ENCODE measurements around the gene COX7B2. TPM values are rescaled to one million over a fixed set of nuclear protein-coding genes. Genes with fewer than 3 reads are reported as not detected.

The COX7B2 gene
- total RNA-seq, 1 donor from 2014 or later, result not detected

DNA sequence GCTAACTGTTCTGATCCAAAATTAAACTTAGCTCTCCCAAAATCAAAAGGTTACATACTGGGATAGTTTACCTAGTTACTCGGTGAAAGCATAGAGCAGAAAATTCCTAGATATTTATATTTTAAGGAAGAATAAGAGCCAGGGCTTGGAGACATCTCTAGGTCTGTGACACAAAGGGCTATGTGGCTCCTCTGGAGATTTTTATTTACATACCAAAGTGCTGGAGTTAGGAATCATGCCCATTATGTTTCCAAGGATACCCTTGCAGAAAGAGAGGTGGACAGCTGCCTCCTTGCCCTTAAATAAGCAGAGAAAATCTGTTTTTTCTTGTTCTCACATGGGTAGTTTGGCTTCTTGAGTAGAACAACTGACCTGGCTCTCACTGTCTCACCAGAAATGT, 9.0 kb downstream of the COX7B2 start:
- TF ChIP-seq EZH2phosphoT487 (IDR thresholded peaks at IDR 0.05), result no peak
- TF ChIP-seq, protein P1, sequence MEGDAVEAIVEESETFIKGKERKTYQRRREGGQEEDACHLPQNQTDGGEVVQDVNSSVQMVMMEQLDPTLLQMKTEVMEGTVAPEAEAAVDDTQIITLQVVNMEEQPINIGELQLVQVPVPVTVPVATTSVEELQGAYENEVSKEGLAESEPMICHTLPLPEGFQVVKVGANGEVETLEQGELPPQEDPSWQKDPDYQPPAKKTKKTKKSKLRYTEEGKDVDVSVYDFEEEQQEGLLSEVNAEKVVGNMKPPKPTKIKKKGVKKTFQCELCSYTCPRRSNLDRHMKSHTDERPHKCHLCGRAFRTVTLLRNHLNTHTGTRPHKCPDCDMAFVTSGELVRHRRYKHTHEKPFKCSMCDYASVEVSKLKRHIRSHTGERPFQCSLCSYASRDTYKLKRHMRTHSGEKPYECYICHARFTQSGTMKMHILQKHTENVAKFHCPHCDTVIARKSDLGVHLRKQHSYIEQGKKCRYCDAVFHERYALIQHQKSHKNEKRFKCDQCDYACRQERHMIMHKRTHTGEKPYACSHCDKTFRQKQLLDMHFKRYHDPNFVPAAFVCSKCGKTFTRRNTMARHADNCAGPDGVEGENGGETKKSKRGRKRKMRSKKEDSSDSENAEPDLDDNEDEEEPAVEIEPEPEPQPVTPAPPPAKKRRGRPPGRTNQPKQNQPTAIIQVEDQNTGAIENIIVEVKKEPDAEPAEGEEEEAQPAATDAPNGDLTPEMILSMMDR (IDR thresholded peaks at IDR 0.05), result no peak
- TF ChIP-seq EZH2 (IDR thresholded peaks at IDR 0.05), result no peak
- no peaks in the 10 kb centered on the region for H3K36me3 ChIP-seq
- H3F3A ChIP-seq (ENCODE audit: low read depth), result no peaks in the 10 kb centered on the region
- no peak overlapping the region for H3K9ac ChIP-seq
- H3K36me3 Mint-ChIP-seq, result no peaks in the 10 kb centered on the region
- H3K27ac Mint-ChIP-seq, result no peak overlapping the region
- H3K9me3 ChIP-seq (ENCODE audit: low read depth), result no peaks in the 10 kb centered on the region
- no peaks in the 10 kb centered on the region for H3K4me1 Mint-ChIP-seq
- no peak overlapping the region for H2AFZ ChIP-seq (replicated peaks)
- no peaks in the 10 kb centered on the region for H3K79me2 ChIP-seq (ENCODE audit: low read depth)
- H3K4me2 ChIP-seq, result no peak overlapping the region
- no peak overlapping the region for H3K27ac ChIP-seq
- DNase-seq (ENCODE audit: low spot score), result no peak
- H3K27me3 Mint-ChIP-seq (ENCODE audit: insufficient read depth, low read depth), result peaks cover 2% of the 10 kb centered on the region
- no peak overlapping the region for H3K4me3 Mint-ChIP-seq
- H4K20me1 ChIP-seq (ENCODE audit: low read depth), result no peaks in the 10 kb centered on the region
- no peaks in the 10 kb centered on the region for H3K27me3 ChIP-seq
- H3K4me1 ChIP-seq, result no peaks in the 10 kb centered on the region
- no peaks in the 10 kb centered on the region for H3K9me3 Mint-ChIP-seq
- H3K4me3 ChIP-seq, result no peak overlapping the region

DNA sequence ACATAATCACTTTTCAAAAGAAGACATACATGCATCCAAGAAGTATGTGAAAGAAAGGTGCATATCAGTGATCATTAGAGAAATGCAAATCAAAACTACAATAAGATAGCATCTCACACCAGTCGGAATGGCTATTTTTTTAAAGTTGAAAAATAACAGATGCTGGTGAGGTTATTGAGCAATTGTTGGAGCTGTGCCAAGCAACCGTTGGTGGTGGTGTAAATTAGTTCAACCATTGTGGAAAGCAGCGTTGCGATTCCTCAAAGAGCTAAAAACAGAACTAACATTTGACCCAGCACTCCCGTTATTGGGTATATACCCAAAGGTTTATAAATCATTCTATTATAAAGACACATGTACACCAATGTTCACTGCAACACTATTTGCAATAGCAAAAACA, 14.2 kb downstream of the COX7B2 start:
- DNase-seq (ENCODE audit: low spot score), result no peak
- TF ChIP-seq, protein P1 (IDR thresholded peaks at IDR 0.05), result no peak
- Histone ChIP-seq H3F3A (ENCODE audit: low read depth) (no peaks in the 10 kb centered on the region), H3K79me2 (ENCODE audit: low read depth) (no peaks in the 10 kb centered on the region), H3K9ac (no peak overlapping the region), H3K27ac (no peak overlapping the region), H2AFZ (replicated peaks) (no peak overlapping the region), H3K4me2 (no peak overlapping the region), H4K20me1 (ENCODE audit: low read depth) (no peaks in the 10 kb centered on the region), H3K27me3 (no peaks in the 10 kb centered on the region), H3K4me3 (no peak overlapping the region), H3K4me1 (no peaks in the 10 kb centered on the region), H3K9me3 (ENCODE audit: low read depth) (no peaks in the 10 kb centered on the region), H3K36me3 (no peaks in the 10 kb centered on the region)
- Mint-ChIP-seq H3K4me1 (no peaks in the 10 kb centered on the region), H3K27me3 (ENCODE audit: insufficient read depth, low read depth) (peaks cover 3% of the 10 kb centered on the region), H3K9me3 (no peaks in the 10 kb centered on the region), H3K27ac (no peak overlapping the region), H3K36me3 (no peaks in the 10 kb centered on the region), H3K4me3 (no peak overlapping the region)

DNA sequence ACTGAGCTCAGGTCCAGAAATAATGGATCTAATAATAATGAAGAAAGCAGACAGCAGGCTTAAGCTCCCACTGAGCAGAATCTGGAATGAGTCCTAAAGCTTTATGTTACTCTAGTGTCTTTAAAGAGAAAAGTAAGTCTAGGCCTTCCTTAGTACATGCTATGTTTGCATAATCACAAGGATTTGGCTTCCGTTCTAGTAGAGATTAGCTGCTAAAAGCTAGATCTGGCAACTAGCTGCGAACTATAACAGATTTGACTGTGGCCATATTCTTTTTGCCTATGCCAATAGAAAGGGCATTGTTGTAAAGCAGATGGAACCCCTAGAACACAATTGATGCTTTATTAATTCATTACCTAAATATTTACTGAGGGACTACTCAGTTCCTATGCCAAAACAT, 19.0 kb downstream of the COX7B2 start:
- H2AFZ ChIP-seq (replicated peaks), result no peak overlapping the region
- H3K4me3 ChIP-seq, result no peak overlapping the region
- DNase-seq (ENCODE audit: low spot score), result no peak
- no peak overlapping the region for H3K27ac ChIP-seq
- H3F3A ChIP-seq (ENCODE audit: low read depth), result no peaks in the 10 kb centered on the region
- no peaks in the 10 kb centered on the region for H3K79me2 ChIP-seq (ENCODE audit: low read depth)
- no peaks in the 10 kb centered on the region for H3K27me3 ChIP-seq
- Mint-ChIP-seq H3K4me1 (no peaks in the 10 kb centered on the region), H3K27me3 (ENCODE audit: insufficient read depth, low read depth) (peaks cover 2% of the 10 kb centered on the region), H3K36me3 (no peaks in the 10 kb centered on the region), H3K9me3 (no peaks in the 10 kb centered on the region), H3K4me3 (no peak overlapping the region), H3K27ac (no peak overlapping the region)
- H3K36me3 ChIP-seq, result no peaks in the 10 kb centered on the region
- H3K4me2 ChIP-seq, result no peak overlapping the region
- TF ChIP-seq EZH2phosphoT487 (IDR thresholded peaks at IDR 0.05) (no peak), EZH2 (IDR thresholded peaks at IDR 0.05) (no peak)
- TF ChIP-seq, protein P1 (IDR thresholded peaks at IDR 0.05), result no peak
- no peaks in the 10 kb centered on the region for H3K4me1 ChIP-seq
- no peaks in the 10 kb centered on the region for H3K9me3 ChIP-seq (ENCODE audit: low read depth)
- H3K9ac ChIP-seq, result no peak overlapping the region
- no peaks in the 10 kb centered on the region for H4K20me1 ChIP-seq (ENCODE audit: low read depth)

DNA sequence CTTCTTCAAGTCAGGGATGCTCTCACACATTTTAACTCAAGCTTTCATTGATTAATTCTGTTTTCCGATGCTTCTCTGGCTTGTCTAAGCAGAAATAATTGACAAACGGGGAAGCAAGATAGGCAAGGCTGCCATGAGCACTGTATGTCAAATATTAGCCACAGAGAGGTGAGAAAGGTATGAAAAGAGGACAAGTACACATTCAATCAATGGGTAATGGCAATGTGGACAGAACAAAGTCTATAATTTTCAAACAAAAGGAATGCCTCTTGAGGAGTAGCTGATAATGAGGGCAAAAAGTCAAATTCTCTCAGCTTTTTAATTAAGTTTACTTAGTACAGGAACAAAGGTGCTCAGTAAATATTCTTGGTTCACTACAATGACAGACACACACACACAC, 19.6 kb downstream of the COX7B2 start:
- Histone ChIP-seq H3K4me3 (no peak overlapping the region), H3K27me3 (no peaks in the 10 kb centered on the region), H4K20me1 (ENCODE audit: low read depth) (no peaks in the 10 kb centered on the region), H3F3A (ENCODE audit: low read depth) (no peaks in the 10 kb centered on the region), H3K79me2 (ENCODE audit: low read depth) (no peaks in the 10 kb centered on the region), H3K4me1 (no peaks in the 10 kb centered on the region), H3K36me3 (no peaks in the 10 kb centered on the region), H3K4me2 (no peak overlapping the region), H3K9ac (no peak overlapping the region), H2AFZ (replicated peaks) (no peak overlapping the region), H3K9me3 (ENCODE audit: low read depth) (no peaks in the 10 kb centered on the region), H3K27ac (no peak overlapping the region)
- no peaks in the 10 kb centered on the region for H3K9me3 Mint-ChIP-seq
- no peaks in the 10 kb centered on the region for H3K36me3 Mint-ChIP-seq
- H3K27ac Mint-ChIP-seq, result no peak overlapping the region
- H3K4me3 Mint-ChIP-seq, result no peak overlapping the region
- DNase-seq (ENCODE audit: low spot score), result no peak
- H3K27me3 Mint-ChIP-seq (ENCODE audit: insufficient read depth, low read depth), result peaks cover 2% of the 10 kb centered on the region
- H3K4me1 Mint-ChIP-seq, result no peaks in the 10 kb centered on the region
- TF ChIP-seq EZH2phosphoT487 (IDR thresholded peaks at IDR 0.05), result no peak
- TF ChIP-seq EZH2 (IDR thresholded peaks at IDR 0.05), result no peak
- TF ChIP-seq, protein P1 (IDR thresholded peaks at IDR 0.05), result no peak
